GM12865 (cell line): Measurements from ENCODE around the gene SLC16A5.

ENCODE experiments used
- DNase-seq: peaks from one replicate; pipeline ENCODE4 v3.0.0; 2010; ENCODE audit warnings: low read depth
- H3K4me3 ChIP-seq: 2 replicates; pipeline ENCODE4 v1.5.1; 2011; ENCODE audit warnings: mild to moderate bottlenecking, low read depth, low read length, control low read depth
- CTCF ChIP-seq: IDR thresholded peaks from 2 replicates; pipeline ENCODE4 v1.5.1; 2011; ENCODE audit warnings: low read length, control low read depth, low read depth, inconsistent platforms; ENCODE audit not compliant: insufficient read depth; ENCODE audit errors: missing control alignments

Gene SLC16A5

GRCh38 chr17:75109046-75109406 is 21.3 kb downstream of the SLC16A5 start:
- no peak for DNase-seq
- H3K4me3 ChIP-seq: peak overlapping the region; percentile 93
- no peak for TF ChIP-seq CTCF

GRCh38 chr17:75109407-75110233 is 21.9 kb downstream of the SLC16A5 start, which contains the start of gene ARMC7:
TSS of gene ARMC7 (plus strand) at chr17:75109969. CDS start at chr17:75110289, 320 bp downstream.
- DNase-seq: peak; percentile 93
- no peak for TF ChIP-seq CTCF

GRCh38 chr17:75110234-75110937 is 22.6 kb downstream of the SLC16A5 start:
- peak; percentile 37 for DNase-seq
- H3K4me3 ChIP-seq: peak overlapping the region; percentile 93
- no peak for TF ChIP-seq CTCF

More at GRCh38 chr17:75109407-75110233, 21.9 kb downstream of the SLC16A5 start, which contains the start of gene ARMC7:
- peak within 1 kb of the TSS; percentile 93 for H3K4me3 ChIP-seq

GRCh38 chr17:75111777-75112335 is 24.1 kb downstream of the SLC16A5 start:
- no peak overlapping the region for H3K4me3 ChIP-seq
- no peak for TF ChIP-seq CTCF
- DNase-seq: no peak

GRCh38 chr17:75113798-75114551 is 26.2 kb downstream of the SLC16A5 start:
- peak overlapping the region; percentile 65 for H3K4me3 ChIP-seq
- peak; percentile 88 for TF ChIP-seq CTCF
- DNase-seq: peak; percentile 97

DNA sequence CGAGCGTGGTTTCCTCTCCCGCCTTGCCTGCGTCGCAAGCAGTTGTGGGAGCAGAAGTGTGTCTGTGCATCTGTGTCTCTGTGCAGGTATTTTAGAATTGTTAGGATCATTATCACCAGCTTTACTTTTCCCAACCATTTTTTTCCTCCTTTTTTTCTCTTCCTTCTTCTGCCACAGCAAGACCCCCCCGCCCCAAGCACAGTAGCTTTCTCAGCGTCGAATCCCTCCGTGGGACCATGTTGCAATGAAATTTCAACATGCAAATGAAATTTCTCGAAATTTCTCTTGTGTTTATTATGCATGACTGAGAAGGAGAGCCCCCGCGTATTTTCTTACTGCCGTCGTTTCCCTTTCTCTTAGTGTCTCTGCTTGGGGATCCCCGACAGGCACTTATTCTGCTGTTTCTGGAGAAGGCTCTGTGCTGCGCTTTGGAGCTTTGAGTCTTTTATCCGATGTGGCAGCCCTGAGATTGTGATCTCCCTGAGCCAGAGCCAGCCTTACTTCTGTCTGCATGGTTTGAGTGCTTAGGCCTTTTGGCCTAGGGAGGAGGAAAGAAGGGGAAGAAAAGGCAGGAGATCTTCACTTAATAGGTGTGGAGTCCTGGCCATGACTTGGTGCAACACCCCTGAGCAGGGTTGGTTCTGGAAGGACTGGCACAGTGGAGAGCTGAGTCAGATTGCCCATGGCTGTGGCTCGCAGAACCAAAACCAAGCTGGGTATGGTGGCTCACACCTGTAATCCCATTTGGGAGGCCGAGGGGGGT is 27.0 kb downstream of the SLC16A5 start:
- TF ChIP-seq CTCF: no peak
- DNase-seq: peak; percentile 55
- H3K4me3 ChIP-seq: peak overlapping the region; percentile 65
